T-helper 1 cell treated with Interleukin-12 subunit alpha and Interleukin-12 subunit beta and Interleukin-4 antibody, amounts not matched to agents 30 μg/mL and 1 μg/mL, for 36 hours (primary cell): Measurements from ENCODE around the gene DNM3.

ENCODE experiments used
- H3K27ac Mint-ChIP-seq: one replicate; pipeline ENCODE4 v1.8.0; 2021; ENCODE audit warnings: mild to moderate bottlenecking, mixed read lengths
- H3K27me3 Mint-ChIP-seq: one replicate; pipeline ENCODE4 v1.8.0; 2021; ENCODE audit warnings: low read depth, mixed read lengths
- H3K36me3 Mint-ChIP-seq: one replicate; pipeline ENCODE4 v1.8.0; 2021; ENCODE audit warnings: low read depth, mixed read lengths
- H3K4me1 Mint-ChIP-seq: one replicate; pipeline ENCODE4 v1.8.0; 2021; ENCODE audit warnings: low read depth, mixed read lengths
- H3K4me3 Mint-ChIP-seq: one replicate; pipeline ENCODE4 v1.8.0; 2021; ENCODE audit warnings: mild to moderate bottlenecking, moderate library complexity, mixed read lengths
- H3K9me3 Mint-ChIP-seq: one replicate; pipeline ENCODE4 v1.8.0; 2021; ENCODE audit warnings: mixed read lengths

The DNM3 gene

GRCh38 chr1:171981303-171981702 lies 140.0 kb downstream of the DNM3 start:
- H3K27ac Mint-ChIP-seq = no peak overlapping the region
- peaks cover 4% of the 10 kb centered on the region for H3K27me3 Mint-ChIP-seq
- no peaks in the 10 kb centered on the region for H3K4me1 Mint-ChIP-seq
- no peaks in the 10 kb centered on the region for H3K9me3 Mint-ChIP-seq
- H3K4me3 Mint-ChIP-seq = no peak overlapping the region
- no peaks in the 10 kb centered on the region for H3K36me3 Mint-ChIP-seq

GRCh38 chr1:171983584-171983983 lies 142.3 kb downstream of the DNM3 start:
- Mint-ChIP-seq H3K36me3 (no peaks in the 10 kb centered on the region), H3K27ac (no peak overlapping the region), H3K4me1 (no peaks in the 10 kb centered on the region), H3K27me3 (peaks cover 5% of the 10 kb centered on the region), H3K4me3 (no peak overlapping the region), H3K9me3 (no peaks in the 10 kb centered on the region)

- Mint-ChIP-seq H3K4me1 (no peaks in the 10 kb centered on the region), H3K27ac (no peak overlapping the region), H3K36me3 (no peaks in the 10 kb centered on the region), H3K4me3 (no peak overlapping the region), H3K9me3 (no peaks in the 10 kb centered on the region), H3K27me3 (peaks cover 8% of the 10 kb centered on the region)
Measured at GRCh38 chr1:171984262-171984661, 143.0 kb downstream of the DNM3 start.

GRCh38 chr1:171984850-171985485 lies 143.7 kb downstream of the DNM3 start:
- no peaks in the 10 kb centered on the region for H3K9me3 Mint-ChIP-seq

GRCh38 chr1:171985639-171986038 lies 144.3 kb downstream of the DNM3 start:
- Mint-ChIP-seq H3K4me3 (no peak overlapping the region), H3K27me3 (peaks cover 15% of the 10 kb centered on the region), H3K27ac (no peak overlapping the region), H3K4me1 (no peaks in the 10 kb centered on the region), H3K36me3 (no peaks in the 10 kb centered on the region), H3K9me3 (no peaks in the 10 kb centered on the region)

More at GRCh38 chr1:171984850-171985485, 143.7 kb downstream of the DNM3 start:
- no peak overlapping the region for H3K4me3 Mint-ChIP-seq
- H3K36me3 Mint-ChIP-seq = no peaks in the 10 kb centered on the region
- no peak overlapping the region for H3K27ac Mint-ChIP-seq
- no peaks in the 10 kb centered on the region for H3K4me1 Mint-ChIP-seq
- H3K27me3 Mint-ChIP-seq = peaks cover 12% of the 10 kb centered on the region

- H3K4me1 Mint-ChIP-seq = no peaks in the 10 kb centered on the region
- no peaks in the 10 kb centered on the region for H3K36me3 Mint-ChIP-seq
- peaks cover 18% of the 10 kb centered on the region for H3K27me3 Mint-ChIP-seq
- no peak overlapping the region for H3K27ac Mint-ChIP-seq
- H3K4me3 Mint-ChIP-seq = no peak overlapping the region
- no peaks in the 10 kb centered on the region for H3K9me3 Mint-ChIP-seq
Measured at GRCh38 chr1:171988243-171988885, 147.1 kb downstream of the DNM3 start.

GRCh38 chr1:171990371-171990770 lies 149.1 kb downstream of the DNM3 start:
- Mint-ChIP-seq H3K4me3 (no peak overlapping the region), H3K36me3 (no peaks in the 10 kb centered on the region), H3K27ac (no peak overlapping the region)

GRCh38 chr1:171994293-171994692 lies 153.0 kb downstream of the DNM3 start:
- Mint-ChIP-seq H3K4me3 (no peak overlapping the region), H3K27ac (no peak overlapping the region), H3K4me1 (no peaks in the 10 kb centered on the region), H3K9me3 (no peaks in the 10 kb centered on the region), H3K27me3 (peaks cover 18% of the 10 kb centered on the region), H3K36me3 (no peaks in the 10 kb centered on the region)

More at GRCh38 chr1:171990371-171990770, 149.1 kb downstream of the DNM3 start:
- Mint-ChIP-seq H3K27me3 (peaks cover 22% of the 10 kb centered on the region), H3K4me1 (no peaks in the 10 kb centered on the region), H3K9me3 (no peaks in the 10 kb centered on the region)

GRCh38 chr1:171995573-171995972 lies 154.3 kb downstream of the DNM3 start:
- no peaks in the 10 kb centered on the region for H3K36me3 Mint-ChIP-seq
- no peaks in the 10 kb centered on the region for H3K4me1 Mint-ChIP-seq
- no peaks in the 10 kb centered on the region for H3K9me3 Mint-ChIP-seq
- H3K27ac Mint-ChIP-seq = no peak overlapping the region
- peaks cover 12% of the 10 kb centered on the region for H3K27me3 Mint-ChIP-seq
- H3K4me3 Mint-ChIP-seq = no peak overlapping the region

- Mint-ChIP-seq H3K4me1 (no peaks in the 10 kb centered on the region), H3K4me3 (no peak overlapping the region), H3K9me3 (no peaks in the 10 kb centered on the region)
Measured at GRCh38 chr1:171997936-171998335, 156.6 kb downstream of the DNM3 start.

GRCh38 chr1:171998711-171999110 lies 157.4 kb downstream of the DNM3 start:
- peaks cover under 1% of the 10 kb centered on the region for H3K27me3 Mint-ChIP-seq
- no peaks in the 10 kb centered on the region for H3K4me1 Mint-ChIP-seq
- no peaks in the 10 kb centered on the region for H3K9me3 Mint-ChIP-seq
- H3K27ac Mint-ChIP-seq = no peak overlapping the region
- no peaks in the 10 kb centered on the region for H3K36me3 Mint-ChIP-seq
- no peak overlapping the region for H3K4me3 Mint-ChIP-seq

More at GRCh38 chr1:171997936-171998335, 156.6 kb downstream of the DNM3 start:
- Mint-ChIP-seq H3K36me3 (no peaks in the 10 kb centered on the region), H3K27me3 (peaks cover 5% of the 10 kb centered on the region), H3K27ac (no peak overlapping the region)

- Mint-ChIP-seq H3K36me3 (no peaks in the 10 kb centered on the region), H3K4me1 (no peaks in the 10 kb centered on the region), H3K4me3 (no peak overlapping the region), H3K27me3 (no peaks in the 10 kb centered on the region), H3K27ac (no peak overlapping the region), H3K9me3 (no peaks in the 10 kb centered on the region)
Measured at GRCh38 chr1:171999756-172000155, 158.5 kb downstream of the DNM3 start.

GRCh38 chr1:172001288-172001687 lies 160.0 kb downstream of the DNM3 start:
- no peaks in the 10 kb centered on the region for H3K4me1 Mint-ChIP-seq
- H3K4me3 Mint-ChIP-seq = no peak overlapping the region
- H3K27me3 Mint-ChIP-seq = no peaks in the 10 kb centered on the region
- H3K9me3 Mint-ChIP-seq = no peaks in the 10 kb centered on the region
- no peak overlapping the region for H3K27ac Mint-ChIP-seq
- H3K36me3 Mint-ChIP-seq = no peaks in the 10 kb centered on the region

- no peak overlapping the region for H3K27ac Mint-ChIP-seq
- no peaks in the 10 kb centered on the region for H3K9me3 Mint-ChIP-seq
- no peaks in the 10 kb centered on the region for H3K36me3 Mint-ChIP-seq
- no peak overlapping the region for H3K4me3 Mint-ChIP-seq
- no peaks in the 10 kb centered on the region for H3K27me3 Mint-ChIP-seq
- no peaks in the 10 kb centered on the region for H3K4me1 Mint-ChIP-seq
Measured at GRCh38 chr1:172002725-172003345, 161.5 kb downstream of the DNM3 start.
